H1 (cell line): ENCODE data around the gene CUX1. TPM values are rescaled to one million over a fixed set of nuclear protein-coding genes. Genes with fewer than 3 reads are reported as not detected.

ENCODE experiments used
- CTCF ChIA-PET: fragments of 300-600 bp; sonication (Branson Sonifier 250); formaldehyde crosslinking; loops from one replicate; lab custom pipeline; 2021; ENCODE audit not compliant: partially characterized antibody; lab: Charles Lee
- POLR2A ChIA-PET: fragments of 300-600 bp; sonication (Branson Sonifier 250); formaldehyde crosslinking; loops from one replicate; lab custom pipeline; 2021; ENCODE audit warnings: inconsistent platforms; ENCODE audit not compliant: partially characterized antibody; lab: Charles Lee
- DNase-seq, 2 experiments: peaks; one replicate each; pipeline versions ENCODE4 v3.0.0 to v3.0.0-alpha.2; 2010 to 2022; ENCODE audit warnings: low spot score in 2 of 2, low read depth in 1 of 2, mixed read lengths in 1 of 2
- FAIRE-seq: peaks from 2 replicates; lab custom pipeline; 2011; peaks lifted over from hg19 to GRCh38; lab: Jason Lieb, UNC
- H2AFZ ChIP-seq: 2 replicates; pipeline ENCODE4 v1.8.1; 2012; ENCODE audit warnings: low read length, inconsistent platforms
- H2AK5ac ChIP-seq: 2 replicates; pipeline ENCODE4 v1.6.1; 2013; ENCODE audit warnings: low read depth, low read length
- H2BK120ac ChIP-seq: replicated peaks from 2 replicates; pipeline ENCODE3; 2013; ENCODE audit warnings: low read depth, low read length, inconsistent platforms
- H2BK12ac ChIP-seq: 2 replicates; pipeline ENCODE4 v1.6.1; 2013; ENCODE audit warnings: low read depth, low read length
- H2BK15ac ChIP-seq: 2 replicates; pipeline ENCODE4 v1.6.1; 2013; ENCODE audit warnings: low read length
- H2BK20ac ChIP-seq: 2 replicates; pipeline ENCODE4 v1.6.1; 2013; ENCODE audit warnings: low read length
- H2BK5ac ChIP-seq: 2 replicates; pipeline ENCODE4 v1.6.1; 2013; ENCODE audit warnings: low read depth, low read length
- H3K14ac ChIP-seq: 2 replicates; pipeline ENCODE4 v1.6.1; 2013; ENCODE audit warnings: inconsistent platforms; ENCODE audit not compliant: insufficient read length
- H3K18ac ChIP-seq: 2 replicates; pipeline ENCODE4 v1.6.1; 2013; ENCODE audit warnings: low read length; ENCODE audit errors: extremely low read depth
- H3K23ac ChIP-seq: 2 replicates; pipeline ENCODE4 v1.6.1; 2013; ENCODE audit warnings: inconsistent platforms; ENCODE audit not compliant: insufficient read length
- H3K23me2 ChIP-seq: 2 replicates; pipeline ENCODE4 v1.6.1; 2013; ENCODE audit warnings: low read depth, low read length
- H3K27ac ChIP-seq: 2 replicates; pipeline ENCODE4 v1.6.1; 2011; ENCODE audit warnings: low read depth, low read length, inconsistent platforms
- H3K27me3 ChIP-seq, 4 experiments: replicated peaks in 1 of 4; 1 replicate in 1 of 4; 2 replicates in 3 of 4; pipeline versions ENCODE4 v1.6.1 to v1.8.1; 2011 to 2013; ENCODE audit warnings: low read length in 3 of 4, mild to moderate bottlenecking in 3 of 4, inconsistent platforms in 2 of 4, mixed read lengths in 2 of 4, moderate library complexity in 1 of 4; ENCODE audit not compliant: control insufficient read depth in 3 of 4, insufficient read depth in 3 of 4; ENCODE audit errors: extremely low read depth in 1 of 4
- H3K36me3 ChIP-seq, 4 experiments: 2 replicates each; pipeline versions ENCODE4 v1.6.1 to v1.8.1; 2011 to 2013; ENCODE audit warnings: mild to moderate bottlenecking in 4 of 4, low read length in 3 of 4, moderate library complexity in 2 of 4, control low read depth in 1 of 4, inconsistent platforms in 1 of 4; ENCODE audit not compliant: insufficient read depth in 4 of 4, control insufficient read depth in 2 of 4
- H3K4ac ChIP-seq: replicated peaks from 2 replicates; pipeline ENCODE3; 2013; ENCODE audit warnings: low read length, low read depth, mixed read lengths, inconsistent platforms; ENCODE audit not compliant: insufficient read length
- H3K4me1 ChIP-seq, 4 experiments: replicated peaks in 1 of 4; 1 replicate in 1 of 4; 2 replicates in 3 of 4; pipeline versions ENCODE4 v1.6.1 to v1.8.1; 2011 to 2013; ENCODE audit warnings: low read length in 3 of 4, inconsistent platforms in 2 of 4, mixed read lengths in 1 of 4; ENCODE audit not compliant: insufficient read depth in 4 of 4, control insufficient read depth in 3 of 4
- H3K4me2 ChIP-seq, 2 experiments: 2 replicates each; pipeline versions ENCODE4 v1.6.1 to v1.8.1; 2011 to 2013; ENCODE audit warnings: low read depth in 2 of 2, low read length in 2 of 2, control low read depth in 1 of 2, inconsistent platforms in 1 of 2, mild to moderate bottlenecking in 1 of 2; ENCODE audit not compliant: insufficient read depth in 1 of 2
- H3K4me3 ChIP-seq, 4 experiments: fragments of 200-600, 300-600 bp in 1 of 4; sonication (generic), shearing (Covaris generic), sonication (Bioruptor Twin) in 1 of 4; 2 replicates each; pipeline versions ENCODE4 v1.5.1 to v1.8.1; 2011 to 2016; ENCODE audit warnings: low read length in 4 of 4, low read depth in 3 of 4, control low read depth in 2 of 4, inconsistent platforms in 2 of 4, mild to moderate bottlenecking in 2 of 4, mixed read lengths in 1 of 4, moderate library complexity in 1 of 4; ENCODE audit not compliant: insufficient read depth in 2 of 4; ENCODE audit errors: extremely low read depth in 1 of 4
- H3K56ac ChIP-seq: replicated peaks from 2 replicates; pipeline ENCODE3; 2013; ENCODE audit warnings: low read depth, mild to moderate bottlenecking, mixed read lengths, low read length, inconsistent platforms; ENCODE audit not compliant: insufficient read length
- H3K79me1 ChIP-seq: 2 replicates; pipeline ENCODE4 v1.6.1; 2013; ENCODE audit warnings: low read depth, low read length, control low read depth
- H3K79me2 ChIP-seq, 2 experiments: 2 replicates each; pipeline versions ENCODE4 v1.6.1 to v1.8.1; 2012 to 2013; ENCODE audit warnings: low read length in 2 of 2, mild to moderate bottlenecking in 2 of 2, inconsistent platforms in 1 of 2; ENCODE audit not compliant: insufficient read depth in 2 of 2, control insufficient read depth in 1 of 2
- H3K9ac ChIP-seq, 4 experiments: replicated peaks in 1 of 4; 1 replicate in 1 of 4; 2 replicates in 3 of 4; pipeline versions ENCODE4 v1.6.1 to v1.8.1; 2011 to 2013; ENCODE audit warnings: low read depth in 3 of 4, low read length in 3 of 4, control low read depth in 2 of 4, mild to moderate bottlenecking in 2 of 4, moderate library complexity in 2 of 4, inconsistent platforms in 1 of 4; ENCODE audit errors: extremely low read depth in 1 of 4
- H3K9me3 ChIP-seq, 2 experiments: 2 replicates each; pipeline versions ENCODE4 v1.6.1 to v1.8.1; 2012 to 2013; ENCODE audit warnings: mild to moderate bottlenecking in 2 of 2, moderate library complexity in 2 of 2, control low read depth in 1 of 2, inconsistent platforms in 1 of 2, low read depth in 1 of 2, low read length in 1 of 2, mixed read lengths in 1 of 2; ENCODE audit not compliant: insufficient read depth in 2 of 2
- H4K20me1 ChIP-seq, 2 experiments: replicated peaks in 1 of 2; 2 replicates each; pipeline versions ENCODE3 to v1.8.1; 2011 to 2013; ENCODE audit warnings: inconsistent platforms in 2 of 2, low read length in 2 of 2, mild to moderate bottlenecking in 1 of 2; ENCODE audit not compliant: insufficient read depth in 2 of 2, control insufficient read depth in 1 of 2
- H4K5ac ChIP-seq: 2 replicates; pipeline ENCODE4 v1.6.1; 2013; ENCODE audit warnings: low read length, low read depth, mixed read lengths, inconsistent platforms; ENCODE audit not compliant: insufficient read length
- H4K8ac ChIP-seq: 2 replicates; pipeline ENCODE4 v1.8.0; 2013; ENCODE audit warnings: mild to moderate bottlenecking, moderate library complexity, low read length, inconsistent platforms; ENCODE audit not compliant: insufficient read depth; ENCODE audit errors: extremely low read depth
- H4K91ac ChIP-seq: replicated peaks from 2 replicates; pipeline ENCODE3; 2013; ENCODE audit warnings: low read length, mixed read lengths, inconsistent platforms; ENCODE audit not compliant: insufficient read length
- CREB1 ChIP-seq: IDR thresholded peaks from 2 replicates; pipeline ENCODE4 v1.6.1; 2012; ENCODE audit warnings: inconsistent platforms
- EP300 ChIP-seq, 2 experiments: IDR thresholded peaks; 1 replicate in 1 of 2; 2 replicates in 1 of 2; pipeline ENCODE4 v1.6.1; 2011 to 2012; ENCODE audit warnings: low read depth in 2 of 2, low read length in 2 of 2, mild to moderate bottlenecking in 2 of 2, borderline replicate concordance in 1 of 2, inconsistent platforms in 1 of 2, moderate library complexity in 1 of 2
- HDAC2 ChIP-seq, 2 experiments: fragments of 300-600 bp in 1 of 2; sonication (generic) in 1 of 2; IDR thresholded peaks; 2 replicates each; pipeline ENCODE4 v1.6.1; 2011 to 2012; ENCODE audit warnings: low read depth in 2 of 2, low read length in 2 of 2, mild to moderate bottlenecking in 2 of 2, moderate library complexity in 2 of 2, borderline replicate concordance in 1 of 2, inconsistent platforms in 1 of 2
- JUN ChIP-seq: IDR thresholded peaks from 2 replicates; pipeline ENCODE4 v1.6.1; 2011; ENCODE audit warnings: low read depth, mild to moderate bottlenecking, improper control_type of control experiment, low read length
- POU5F1 ChIP-seq: IDR thresholded peaks from 2 replicates; pipeline ENCODE4 v1.6.1; 2011; ENCODE audit warnings: low read depth, mild to moderate bottlenecking, low read length, moderate library complexity
- RFX5 ChIP-seq: IDR thresholded peaks from 2 replicates; pipeline ENCODE4 v1.6.1; 2011; ENCODE audit warnings: low read depth, low read length, improper control_type of control experiment, borderline replicate concordance
- SAP30 ChIP-seq: fragments of 300-600 bp; sonication (generic); IDR thresholded peaks from 2 replicates; pipeline ENCODE4 v1.7.1; 2012; ENCODE audit warnings: low read length, moderate library complexity, mild to moderate bottlenecking, inconsistent platforms; ENCODE audit not compliant: insufficient read depth, insufficient replicate concordance
- SIRT6 ChIP-seq: IDR thresholded peaks from one replicate; pipeline ENCODE4 v1.7.1; 2012; ENCODE audit warnings: low read length, inconsistent platforms
- SIX5 ChIP-seq: IDR thresholded peaks from 2 replicates; pipeline ENCODE4 v1.6.1; 2011; ENCODE audit warnings: mild to moderate bottlenecking, low read depth, low read length
- SP4 ChIP-seq: IDR thresholded peaks from 2 replicates; pipeline ENCODE4 v1.6.1; 2012; ENCODE audit warnings: low read length, inconsistent platforms
- TBP ChIP-seq: IDR thresholded peaks from 2 replicates; pipeline ENCODE4 v1.6.1; 2011; ENCODE audit warnings: low read depth, low read length, improper control_type of control experiment
- WGBS, 2 experiments: shearing (Covaris generic) in 1 of 2; methylation state at CpG; one replicate each; pipeline versions ENCODE4 v1.1.6 to v1.1.7; 2013 to 2015; ENCODE audit warnings: low lambda C conversion rate in 2 of 2, mixed read lengths in 2 of 2, inconsistent platforms in 1 of 2, low coverage in 1 of 2, missing lambda C conversion rate in 1 of 2; ENCODE audit not compliant: insufficient replicate concordance in 2 of 2, insufficient coverage in 1 of 2, insufficient read length in 1 of 2; ENCODE audit errors: extremely low coverage in 1 of 2, missing lambda C conversion rate in 1 of 2; 5-methylcytosine and 5-hydroxymethylcytosine counted together
- polyA plus RNA-seq, 7 experiments: library from polyadenylated mRNA; depleted of rRNA in 3 of 7; stranded (reverse) in 5 of 7; unstranded in 2 of 7; fragments of >200 nt in 5 of 7; fragments of 200-250 nt in 2 of 7; gene quantifications; 1 replicate in 5 of 7; 2 replicates in 1 of 7; 4 replicates in 1 of 7; pipeline versions ENCODE4 v1.2.1 to v1.2.3, GENCODE V29; 2011 to 2013; ENCODE audit warnings: missing spikeins in 2 of 7, mixed read lengths in 2 of 7
- total RNA-seq: library from RNA; stranded (reverse); fragmentation: NEBNext Ultra II Directional; extraction: Animal tissue kit (Norgen Biotek cat#: 25700); gene quantifications from 2 replicates; pipeline ENCODE4 v1.2.1, GENCODE V29; 2021
- TF ChIP-seq, protein P1 (sequence below): IDR thresholded peaks from 2 replicates; pipeline ENCODE4 v1.6.1; 2012; ENCODE audit warnings: inconsistent platforms

The CUX1 gene
- total and polyA plus RNA-seq, 2 of the 8 experiments (the other 6 are each of a cell fraction or from before 2014, with no cell fraction given), result 21.6 to 65.9 TPM

DNA sequence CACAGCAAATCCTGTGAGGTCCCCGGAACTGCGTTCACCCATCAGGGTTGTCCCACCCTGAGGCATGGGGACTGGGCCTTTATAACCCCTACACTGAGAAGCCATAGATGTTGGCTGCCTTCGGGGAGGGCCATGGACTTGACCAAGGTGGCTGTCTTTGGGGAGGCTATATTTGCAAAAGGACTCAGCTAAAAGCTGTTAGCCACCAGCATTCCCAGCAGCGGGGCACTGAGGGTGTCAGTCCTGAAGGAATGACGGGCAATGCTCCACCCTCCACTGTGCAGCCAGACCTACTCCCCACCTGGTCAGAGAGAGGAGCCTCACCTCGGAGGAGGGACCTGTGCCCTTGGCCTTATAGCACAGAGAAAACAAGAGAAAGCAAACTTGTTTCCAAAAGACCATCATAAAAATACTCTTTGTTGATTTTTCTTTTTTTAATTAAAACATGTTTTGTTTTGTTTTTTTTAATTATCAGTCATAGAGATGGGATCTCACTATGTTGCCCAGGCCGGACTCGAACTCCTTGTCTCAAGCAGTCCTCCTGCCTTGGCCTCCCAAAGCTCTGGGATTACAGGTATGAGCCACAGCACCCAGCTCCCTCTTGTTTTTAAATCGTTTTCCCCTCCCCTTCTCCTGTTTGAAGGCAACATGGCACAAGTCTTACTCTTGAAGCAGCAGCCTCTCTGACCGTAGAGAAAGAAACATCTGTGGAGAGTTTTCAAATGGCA is 26.7 kb upstream of the CUX1 start:
- Histone ChIP-seq H2BK20ac (no peak overlapping the region), H3K27ac (no peak overlapping the region), H3K4me3 (no peak overlapping the region), H3K56ac (no peak overlapping the region), H4K5ac (no peak overlapping the region), H3K79me1 (no peaks in the 10 kb centered on the region), H2BK5ac (no peak overlapping the region), H3K23ac (no peak overlapping the region), H2BK15ac (no peak overlapping the region), H4K91ac (no peak overlapping the region), H4K8ac (no peak overlapping the region), H2BK120ac (no peak overlapping the region), H2AFZ (no peak overlapping the region), H3K23me2 (no peaks in the 10 kb centered on the region), H3K4me1 (no peaks in the 10 kb centered on the region), H2BK12ac (no peak overlapping the region), H3K18ac (no peak overlapping the region; the same call in 1 of the 2 replicates), H3K4ac (no peak overlapping the region), H3K79me2 (no peaks in the 10 kb centered on the region), H3K9me3 (no peaks in the 10 kb centered on the region), H4K20me1 (no peaks in the 10 kb centered on the region), H2AK5ac (no peak overlapping the region), H3K9ac (no peak overlapping the region), H3K4me2 (no peak overlapping the region), H3K14ac (no peak overlapping the region), H3K36me3 (no peaks in the 10 kb centered on the region), H3K27me3 (no peaks in the 10 kb centered on the region)
- FAIRE-seq, result no peak
- no peak for DNase-seq
- 91% methylated on average over 10 of the region's 10 CpGs; no CpG with 5 or more reads in 1 of the 2 experiments for WGBS, 2 experiments
- TF ChIP-seq SP4, result no peak
- TF ChIP-seq HDAC2 (IDR thresholded peaks at IDR 0.05; ENCODE audit: borderline replicate concordance in 1 of 2, low read depth in 2 of 2, low read length in 2 of 2), result no peak
- TF ChIP-seq JUN, result no peak
- TF ChIP-seq SIRT6, result no peak
- no peak for TF ChIP-seq SAP30
- no peak for TF ChIP-seq EP300 (IDR thresholded peaks at IDR 0.05; ENCODE audit: borderline replicate concordance in 1 of 2, low read depth in 2 of 2, low read length in 2 of 2)
- TF ChIP-seq POU5F1, result no peak
- no peak for TF ChIP-seq RFX5
- no peak for TF ChIP-seq TBP
- TF ChIP-seq, protein P1, sequence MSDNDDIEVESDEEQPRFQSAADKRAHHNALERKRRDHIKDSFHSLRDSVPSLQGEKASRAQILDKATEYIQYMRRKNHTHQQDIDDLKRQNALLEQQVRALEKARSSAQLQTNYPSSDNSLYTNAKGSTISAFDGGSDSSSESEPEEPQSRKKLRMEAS, result no peak
- no peak for TF ChIP-seq SIX5
- no peak for TF ChIP-seq CREB1
- ChIA-PET POLR2A (no interaction called here), CTCF (interaction anchor here (0.7 to 1.3 kb wide), 3 partner anchors 15 to 106 kb away, joined by 3 read pairs; no protein-coding TSS in a partner anchor)
